Karpas-422 (cell line): ENCODE results near the gene CYCS. TPM values are rescaled to one million over a fixed set of nuclear protein-coding genes. Genes with fewer than 3 reads are reported as not detected.
"Not testable (repeated sequence)": the region's sequence is repeated elsewhere in the genome, so short reads cannot be mapped to it uniquely, and the experiment has no call there.

Experiments used
- DNase-seq: peaks from one replicate; pipeline ENCODE4 v3.0.0-alpha.2; 2015
- H2AFZ ChIP-seq: fragments of 200-600 bp; sonication (generic); 2 replicates; pipeline ENCODE4 v1.6.1; 2014; ENCODE audit warnings: antibody characterized with exemption, low read length, mixed read lengths
- H3K27ac ChIP-seq: fragments of 200-600 bp; sonication (generic); 2 replicates; pipeline ENCODE4 v1.5.1; 2014; ENCODE audit warnings: mild to moderate bottlenecking, low read length, moderate library complexity
- H3K27me3 ChIP-seq: fragments of 200-600 bp; sonication (generic); 2 replicates; pipeline ENCODE4 v1.6.1; 2014; ENCODE audit warnings: low read length, mixed read lengths
- H3K36me3 ChIP-seq: fragments of 200-600 bp; sonication (generic); 2 replicates; pipeline ENCODE4 v1.6.1; 2014; ENCODE audit warnings: low read length, mixed read lengths; ENCODE audit not compliant: insufficient read depth
- H3K4me1 ChIP-seq: fragments of 200-600 bp; sonication (generic); 2 replicates; pipeline ENCODE4 v1.6.1; 2014; ENCODE audit warnings: mild to moderate bottlenecking, low read length, mixed read lengths
- H3K4me2 ChIP-seq: fragments of 200-600 bp; sonication (generic); 2 replicates; pipeline ENCODE4 v1.6.1; 2014; ENCODE audit warnings: low read length, low read depth, mild to moderate bottlenecking; ENCODE audit not compliant: poor library complexity, severe bottlenecking
- H3K4me3 ChIP-seq: fragments of 200-600 bp; sonication (generic); 2 replicates; pipeline ENCODE4 v1.5.1; 2014; ENCODE audit warnings: mild to moderate bottlenecking, antibody characterized with exemption, low read length, mixed read lengths
- H3K79me2 ChIP-seq: fragments of 200-600 bp; sonication (generic); 2 replicates; pipeline ENCODE4 v1.6.1; 2014; ENCODE audit warnings: mild to moderate bottlenecking, low read length, mixed read lengths
- H3K9ac ChIP-seq: fragments of 200-600 bp; sonication (generic); 2 replicates; pipeline ENCODE4 v1.6.0; 2014; ENCODE audit warnings: low read length
- H3K9me2 ChIP-seq: fragments of 200-600 bp; sonication (generic), shearing (Covaris generic); replicated peaks from 2 replicates; pipeline ENCODE4 v1.6.0; 2014; ENCODE audit warnings: mild to moderate bottlenecking, low read length, moderate library complexity; ENCODE audit not compliant: insufficient read depth
- H3K9me3 ChIP-seq: fragments of 300-700, 200-600 bp; sonication (generic); 2 replicates; pipeline ENCODE4 v1.6.1; 2014; ENCODE audit warnings: low read length, mixed read lengths
- H4K20me1 ChIP-seq: fragments of 200-600 bp; sonication (generic); 2 replicates; pipeline ENCODE4 v1.6.1; 2014; ENCODE audit warnings: mild to moderate bottlenecking, antibody characterized with exemption, low read length, low read depth; ENCODE audit not compliant: insufficient read depth
- total RNA-seq: library from RNA; depleted of rRNA; stranded (reverse); fragments of >200 nt; shearing (Covaris generic); gene quantifications from 2 replicates; pipeline ENCODE4 v1.2.3, GENCODE V29; 2014; ENCODE audit warnings: low replicate concordance

CYCS gene
- total RNA-seq, 1 experiment from 2014 or later, result 102 TPM

DNA sequence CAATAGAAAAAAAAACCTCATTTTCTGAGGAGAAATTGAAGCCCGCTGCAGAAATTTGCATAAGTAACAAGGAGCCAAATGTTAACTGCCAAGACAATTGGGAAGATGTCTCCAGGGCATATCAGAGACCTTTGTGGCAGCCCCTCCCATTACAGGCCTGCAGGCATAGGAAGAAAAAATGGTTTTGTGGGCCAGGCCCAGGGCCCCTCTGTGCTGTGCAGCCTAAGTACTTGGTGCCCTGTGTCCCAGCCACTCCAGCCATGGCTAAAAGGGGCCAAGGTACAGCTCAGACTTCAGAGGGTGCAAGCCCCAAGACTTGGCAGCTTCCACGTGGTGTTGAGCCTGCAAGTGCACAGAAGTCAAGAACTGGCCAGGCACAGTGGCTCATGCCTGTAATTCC is 14.5 kb downstream of the CYCS start:
- H2AFZ ChIP-seq, H3K4me2 ChIP-seq, H3K9me2 ChIP-seq, H4K20me1 ChIP-seq, H3K27ac ChIP-seq, H3K4me1 ChIP-seq, H3K36me3 ChIP-seq, H3K27me3 ChIP-seq, H3K79me2 ChIP-seq, DNase-seq, H3K9me3 ChIP-seq, H3K9ac ChIP-seq, H3K4me3 ChIP-seq: not testable (repeated sequence)

GRCh38 chr7:25109276-25109675 is 15.8 kb downstream of the CYCS start:
- H3K4me2 ChIP-seq, result no peak overlapping the region

DNA sequence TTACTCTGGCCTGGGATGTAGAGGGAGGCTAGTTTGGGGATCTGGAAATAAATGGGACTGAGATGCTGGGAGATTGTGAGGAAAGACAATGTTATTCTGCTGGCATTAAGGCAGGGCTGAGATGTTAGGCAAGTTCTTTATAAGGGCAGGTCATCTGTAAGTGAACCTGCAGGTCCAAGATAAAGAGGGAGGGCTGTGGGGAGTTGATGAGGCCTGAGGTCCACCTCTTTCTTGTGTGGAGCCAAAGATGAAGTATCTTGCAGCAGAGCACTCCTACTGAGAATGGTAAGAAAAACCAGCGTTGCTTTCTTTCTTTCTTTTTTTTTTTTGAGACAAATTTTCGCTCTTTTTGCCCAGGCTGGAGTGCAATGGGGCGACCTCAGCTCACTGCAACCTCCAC is 19.1 kb downstream of the CYCS start:
- no peaks in the 10 kb centered on the region for H3K27me3 ChIP-seq
- no peaks in the 10 kb centered on the region for H3K9me3 ChIP-seq
- H3K4me2 ChIP-seq, result no peak overlapping the region
- no peak overlapping the region for H2AFZ ChIP-seq
- H3K4me3 ChIP-seq, result no peak overlapping the region
- no peaks in the 10 kb centered on the region for H3K36me3 ChIP-seq
- no peaks in the 10 kb centered on the region for H4K20me1 ChIP-seq
- H3K4me1 ChIP-seq, result no peaks in the 10 kb centered on the region
- DNase-seq, result peak; percentile 36
- H3K9me2 ChIP-seq, result no peaks in the 10 kb centered on the region
- no peak overlapping the region for H3K9ac ChIP-seq
- H3K79me2 ChIP-seq, result no peaks in the 10 kb centered on the region
- no peak overlapping the region for H3K27ac ChIP-seq

More at GRCh38 chr7:25109276-25109675, 15.8 kb downstream of the CYCS start:
- Histone ChIP-seq H4K20me1 (no peaks in the 10 kb centered on the region), H3K36me3 (no peaks in the 10 kb centered on the region), H3K9me3 (no peaks in the 10 kb centered on the region), H3K27me3 (no peaks in the 10 kb centered on the region), H3K4me3 (no peak overlapping the region), H3K27ac (no peak overlapping the region), H3K9me2 (no peaks in the 10 kb centered on the region), H2AFZ (no peak overlapping the region), H3K79me2 (no peaks in the 10 kb centered on the region), H3K9ac (no peak overlapping the region), H3K4me1 (no peaks in the 10 kb centered on the region)
- no peak for DNase-seq

DNA sequence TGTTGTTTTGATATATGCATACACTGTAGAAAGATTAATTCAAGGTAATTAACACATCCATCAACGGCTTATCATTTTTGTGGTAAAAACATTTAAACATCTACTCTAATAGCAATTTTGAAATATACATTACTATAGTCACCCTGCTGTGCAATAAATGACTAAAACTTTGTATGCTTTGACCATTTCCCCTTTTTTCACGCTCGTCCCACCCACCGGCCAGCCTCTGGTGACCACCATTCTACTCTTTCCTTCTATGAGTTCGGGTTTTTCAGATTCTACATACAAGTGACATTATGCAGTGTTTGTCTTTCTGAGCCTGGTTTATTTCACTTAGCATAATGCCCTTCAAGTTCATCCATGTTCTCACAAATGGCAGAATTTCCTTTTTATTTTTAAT is 21.3 kb downstream of the CYCS start:
- Histone ChIP-seq H3K4me1 (no peaks in the 10 kb centered on the region), H3K36me3 (no peaks in the 10 kb centered on the region), H2AFZ (no peak overlapping the region), H3K9ac (no peak overlapping the region), H4K20me1 (no peaks in the 10 kb centered on the region), H3K27me3 (no peaks in the 10 kb centered on the region), H3K9me2 (no peaks in the 10 kb centered on the region), H3K9me3 (no peaks in the 10 kb centered on the region), H3K4me2 (no peak overlapping the region), H3K27ac (no peak overlapping the region), H3K79me2 (no peaks in the 10 kb centered on the region), H3K4me3 (no peak overlapping the region)
- no peak for DNase-seq

DNA sequence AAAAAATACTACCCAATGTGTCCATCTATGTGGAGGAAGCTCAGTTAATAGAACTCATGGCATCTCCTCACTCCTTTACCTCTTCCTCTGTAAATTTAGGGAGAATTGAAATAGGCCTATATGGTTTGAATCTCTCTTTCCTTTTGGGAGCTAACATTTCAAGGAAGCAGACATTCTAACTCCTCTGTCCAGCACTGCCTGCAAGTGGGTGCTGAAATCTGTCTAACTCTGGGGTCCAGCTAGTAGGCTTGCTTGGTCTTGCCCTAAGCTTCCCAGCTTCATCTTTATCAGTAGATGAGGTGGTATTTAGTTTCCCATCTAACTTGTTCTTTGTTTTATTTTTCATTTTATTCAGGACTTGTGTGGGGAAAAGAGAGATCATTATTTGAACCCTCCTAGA is 23.2 kb downstream of the CYCS start:
- H3K36me3 ChIP-seq, result no peaks in the 10 kb centered on the region

DNA sequence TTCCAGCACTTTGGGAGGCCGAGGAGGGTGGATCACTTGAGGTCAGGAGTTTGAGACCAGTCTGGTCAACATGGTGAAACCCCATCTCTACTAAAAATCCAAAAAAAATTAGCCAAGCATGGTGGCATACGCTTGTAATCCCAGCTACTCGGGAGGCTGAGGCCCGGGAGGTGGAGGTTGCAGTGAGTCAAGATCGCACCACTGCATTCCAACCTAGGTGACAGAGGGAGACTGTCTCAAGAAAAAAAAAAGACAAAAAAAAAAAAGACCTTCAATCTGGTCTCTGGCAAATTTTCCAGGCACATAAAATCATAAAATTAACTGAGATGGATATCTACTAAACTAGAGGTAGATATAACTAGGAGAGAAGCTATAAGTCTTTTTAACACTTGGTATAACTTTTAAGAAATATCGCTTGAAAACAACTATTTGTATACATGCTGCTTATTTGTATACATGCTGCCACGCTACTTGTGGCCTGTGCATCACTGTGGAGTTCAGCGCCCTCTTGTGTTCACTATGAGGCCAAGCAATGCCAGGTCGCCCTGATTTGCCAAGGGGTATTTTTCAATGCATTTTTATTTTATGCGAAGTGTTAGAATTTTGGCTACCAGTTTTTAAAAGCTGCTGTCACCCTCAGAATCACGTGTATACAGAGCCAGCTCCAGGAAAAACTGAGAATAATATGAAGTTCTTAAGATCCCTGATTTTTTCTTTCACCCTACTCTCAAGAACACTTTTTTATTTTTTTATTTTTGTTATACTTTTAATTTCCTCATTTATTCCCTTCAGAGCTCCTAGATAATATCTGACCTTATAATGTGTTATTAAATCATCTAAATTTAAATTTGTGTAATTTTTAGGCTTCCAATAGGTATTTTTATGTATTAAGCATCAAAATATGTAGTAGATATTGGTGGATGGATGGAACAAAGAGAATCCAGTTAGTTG is 26.7 kb downstream of the CYCS start:
- H3K9ac ChIP-seq, result no peak overlapping the region
- no peak overlapping the region for H3K4me3 ChIP-seq
- H4K20me1 ChIP-seq, result no peaks in the 10 kb centered on the region
- no peaks in the 10 kb centered on the region for H3K9me2 ChIP-seq
- no peak overlapping the region for H2AFZ ChIP-seq
- no peaks in the 10 kb centered on the region for H3K36me3 ChIP-seq
- H3K27ac ChIP-seq, result no peak overlapping the region
- H3K4me2 ChIP-seq, result no peak overlapping the region
- H3K79me2 ChIP-seq, result no peaks in the 10 kb centered on the region
- H3K27me3 ChIP-seq, result no peaks in the 10 kb centered on the region
- no peaks in the 10 kb centered on the region for H3K9me3 ChIP-seq
- H3K4me1 ChIP-seq, result peaks cover 13% of the 10 kb centered on the region
- peak; percentile 87 for DNase-seq

More for the DNA sequence above, 23.2 kb downstream of the CYCS start:
- Histone ChIP-seq H3K27ac (no peak overlapping the region), H3K4me2 (no peak overlapping the region), H3K27me3 (no peaks in the 10 kb centered on the region), H3K4me1 (no peaks in the 10 kb centered on the region), H3K9me2 (no peaks in the 10 kb centered on the region), H3K79me2 (no peaks in the 10 kb centered on the region), H3K9me3 (no peaks in the 10 kb centered on the region), H3K4me3 (no peak overlapping the region), H2AFZ (no peak overlapping the region), H4K20me1 (no peaks in the 10 kb centered on the region), H3K9ac (no peak overlapping the region)
- no peak for DNase-seq

- H3K9ac ChIP-seq, result no peak overlapping the region
- no peaks in the 10 kb centered on the region for H3K9me3 ChIP-seq
- no peaks in the 10 kb centered on the region for H3K36me3 ChIP-seq
- no peak overlapping the region for H2AFZ ChIP-seq
- H3K79me2 ChIP-seq, result no peaks in the 10 kb centered on the region
- no peak overlapping the region for H3K27ac ChIP-seq
- no peak overlapping the region for H3K4me3 ChIP-seq
- peaks cover 39% of the 10 kb centered on the region for H3K4me1 ChIP-seq
- H3K27me3 ChIP-seq, result no peaks in the 10 kb centered on the region
- no peak overlapping the region for H3K4me2 ChIP-seq
- H3K9me2 ChIP-seq, result no peaks in the 10 kb centered on the region
- DNase-seq, result no peak
- H4K20me1 ChIP-seq, result no peaks in the 10 kb centered on the region
These were observed 29.3 kb downstream of the CYCS start for GRCh38 chr7:25095516-25096345.

DNA sequence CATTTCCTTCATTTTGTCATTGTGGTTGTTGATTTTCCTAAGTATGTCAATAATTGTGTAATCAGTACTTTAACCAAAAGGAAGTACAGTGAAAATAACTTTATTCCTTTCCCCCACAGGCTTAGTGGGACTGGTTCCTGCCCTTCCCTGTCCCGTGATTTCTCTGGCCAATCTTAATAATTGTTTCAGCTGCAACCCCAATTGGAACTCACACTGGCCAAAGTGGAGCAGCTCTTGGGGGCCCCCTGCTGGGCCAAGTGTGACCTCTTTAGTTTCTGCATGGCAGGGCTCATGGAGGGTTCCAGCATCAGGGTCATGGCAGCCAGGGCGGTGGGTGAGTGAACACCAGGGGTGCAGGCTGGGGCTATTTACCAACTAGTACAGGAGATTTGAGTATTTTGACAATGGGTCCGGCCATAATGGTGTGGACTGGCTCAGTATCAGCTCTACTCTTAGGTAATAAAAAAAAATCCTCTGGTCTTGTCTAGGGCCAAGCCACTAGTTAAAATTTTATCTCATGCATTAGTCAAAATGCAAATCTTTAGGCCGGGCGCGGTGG is 31.7 kb downstream of the CYCS start:
- peak overlapping the region; percentile 42; the same call in 1 of the 2 replicates for H3K4me3 ChIP-seq
- H3K27me3 ChIP-seq, result no peaks in the 10 kb centered on the region
- DNase-seq, result peak; percentile 95

More for the DNA sequence above, 31.7 kb downstream of the CYCS start:
- H3K4me1 ChIP-seq, result peaks cover 53% of the 10 kb centered on the region
- H3K9me2 ChIP-seq, result no peaks in the 10 kb centered on the region
- H3K9ac ChIP-seq, result peak overlapping the region; percentile 38; the same call in 1 of the 2 replicates
- H3K4me2 ChIP-seq, result peak overlapping the region; percentile 53
- no peaks in the 10 kb centered on the region for H4K20me1 ChIP-seq
- no peaks in the 10 kb centered on the region for H3K79me2 ChIP-seq
- no peaks in the 10 kb centered on the region for H3K36me3 ChIP-seq
- H3K9me3 ChIP-seq, result no peaks in the 10 kb centered on the region
- H2AFZ ChIP-seq, result peak overlapping the region; percentile 88
- peak overlapping the region; percentile 30; the same call in 1 of the 2 replicates for H3K27ac ChIP-seq
